Measurements from ENCODE around the gene RSRC1.
"Not testable (repeated sequence)": the region's sequence is repeated elsewhere in the genome, so short reads cannot be mapped to it uniquely, and the experiment has no call there.

DNA sequence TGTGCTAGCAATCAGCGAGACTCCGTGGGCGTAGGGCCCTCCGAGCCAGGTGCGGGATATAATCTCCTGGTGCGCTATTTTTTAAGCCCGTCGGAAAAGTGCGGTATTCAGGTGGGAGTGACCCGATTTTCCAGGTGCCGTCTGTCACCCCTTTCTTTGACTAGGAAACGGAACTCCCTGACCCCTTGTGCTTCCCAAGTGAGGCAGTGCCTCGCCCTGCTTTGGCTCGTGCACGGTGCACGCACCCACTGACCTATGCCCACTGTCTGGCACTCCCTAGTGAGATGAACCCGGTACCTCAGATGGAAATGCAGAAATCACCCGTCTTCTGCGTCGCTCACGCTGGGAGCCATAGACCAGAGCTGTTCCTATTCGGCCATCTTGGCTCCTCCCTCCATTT, 406.8 kb downstream of the RSRC1 start:
- TF ChIP-seq, protein P1, sequence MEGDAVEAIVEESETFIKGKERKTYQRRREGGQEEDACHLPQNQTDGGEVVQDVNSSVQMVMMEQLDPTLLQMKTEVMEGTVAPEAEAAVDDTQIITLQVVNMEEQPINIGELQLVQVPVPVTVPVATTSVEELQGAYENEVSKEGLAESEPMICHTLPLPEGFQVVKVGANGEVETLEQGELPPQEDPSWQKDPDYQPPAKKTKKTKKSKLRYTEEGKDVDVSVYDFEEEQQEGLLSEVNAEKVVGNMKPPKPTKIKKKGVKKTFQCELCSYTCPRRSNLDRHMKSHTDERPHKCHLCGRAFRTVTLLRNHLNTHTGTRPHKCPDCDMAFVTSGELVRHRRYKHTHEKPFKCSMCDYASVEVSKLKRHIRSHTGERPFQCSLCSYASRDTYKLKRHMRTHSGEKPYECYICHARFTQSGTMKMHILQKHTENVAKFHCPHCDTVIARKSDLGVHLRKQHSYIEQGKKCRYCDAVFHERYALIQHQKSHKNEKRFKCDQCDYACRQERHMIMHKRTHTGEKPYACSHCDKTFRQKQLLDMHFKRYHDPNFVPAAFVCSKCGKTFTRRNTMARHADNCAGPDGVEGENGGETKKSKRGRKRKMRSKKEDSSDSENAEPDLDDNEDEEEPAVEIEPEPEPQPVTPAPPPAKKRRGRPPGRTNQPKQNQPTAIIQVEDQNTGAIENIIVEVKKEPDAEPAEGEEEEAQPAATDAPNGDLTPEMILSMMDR (IDR thresholded peaks at IDR 0.05): not testable (repeated sequence)
- not testable (repeated sequence) for TF ChIP-seq POLR2A (IDR thresholded peaks at IDR 0.05)
